ENCODE data around the gene SECTM1. TPM values are rescaled to one million over a fixed set of nuclear protein-coding genes. Genes with fewer than 3 reads are reported as not detected.

SECTM1 gene
- total and polyA plus RNA-seq, 2 experiments from 2014 or later: 9.7 to 15.0 TPM

DNA sequence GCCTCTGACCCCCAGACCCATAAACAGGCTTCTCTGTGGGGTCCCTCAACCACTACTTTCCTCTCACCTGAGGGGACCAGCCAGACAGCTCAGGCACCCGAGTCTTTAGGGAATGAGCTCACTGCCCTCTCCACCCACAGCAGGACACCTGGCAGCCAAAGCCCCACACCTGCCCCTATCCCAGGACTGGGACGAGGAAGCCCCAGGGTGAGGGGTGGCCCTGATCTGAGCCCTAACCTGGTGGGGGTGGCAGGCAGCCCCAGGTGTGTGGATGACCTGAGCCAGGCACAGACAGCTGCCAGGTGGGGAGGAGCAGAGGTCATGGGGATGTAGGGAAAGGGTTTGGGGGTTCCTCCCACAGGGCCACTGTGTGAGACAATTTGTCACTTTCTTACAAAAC lies 23.8 kb upstream of the SECTM1 start:
- DNase-seq (ENCODE audit: low spot score): no peak
- no peaks in the 10 kb centered on the region for H3K79me2 ChIP-seq
- H3K4me1 ChIP-seq (ENCODE audit: insufficient read depth): peaks cover 9% of the 10 kb centered on the region
- H3K27ac ChIP-seq: no peak overlapping the region
- H2AFZ ChIP-seq: no peak overlapping the region
- TF ChIP-seq EZH2 (IDR thresholded peaks at IDR 0.05; ENCODE audit: borderline replicate concordance) (no peak), EZH2phosphoT487 (IDR thresholded peaks at IDR 0.05; ENCODE audit: low read depth, severe bottlenecking, unreplicated experiment) (no peak)
- TF ChIP-seq, protein P1, sequence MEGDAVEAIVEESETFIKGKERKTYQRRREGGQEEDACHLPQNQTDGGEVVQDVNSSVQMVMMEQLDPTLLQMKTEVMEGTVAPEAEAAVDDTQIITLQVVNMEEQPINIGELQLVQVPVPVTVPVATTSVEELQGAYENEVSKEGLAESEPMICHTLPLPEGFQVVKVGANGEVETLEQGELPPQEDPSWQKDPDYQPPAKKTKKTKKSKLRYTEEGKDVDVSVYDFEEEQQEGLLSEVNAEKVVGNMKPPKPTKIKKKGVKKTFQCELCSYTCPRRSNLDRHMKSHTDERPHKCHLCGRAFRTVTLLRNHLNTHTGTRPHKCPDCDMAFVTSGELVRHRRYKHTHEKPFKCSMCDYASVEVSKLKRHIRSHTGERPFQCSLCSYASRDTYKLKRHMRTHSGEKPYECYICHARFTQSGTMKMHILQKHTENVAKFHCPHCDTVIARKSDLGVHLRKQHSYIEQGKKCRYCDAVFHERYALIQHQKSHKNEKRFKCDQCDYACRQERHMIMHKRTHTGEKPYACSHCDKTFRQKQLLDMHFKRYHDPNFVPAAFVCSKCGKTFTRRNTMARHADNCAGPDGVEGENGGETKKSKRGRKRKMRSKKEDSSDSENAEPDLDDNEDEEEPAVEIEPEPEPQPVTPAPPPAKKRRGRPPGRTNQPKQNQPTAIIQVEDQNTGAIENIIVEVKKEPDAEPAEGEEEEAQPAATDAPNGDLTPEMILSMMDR (IDR thresholded peaks at IDR 0.05; ENCODE audit: poor library complexity): no peak
- no peak overlapping the region for H3K4me3 ChIP-seq
- 68% methylated on average over 2 of the region's 2 CpGs for WGBS (ENCODE audit: low lambda C conversion rate, missing lambda C conversion rate)
- no peaks in the 10 kb centered on the region for H3K36me3 ChIP-seq (replicated peaks; ENCODE audit: insufficient read depth, low read depth)
- H3K9me3 ChIP-seq (ENCODE audit: low read depth): no peaks in the 10 kb centered on the region
- H3K4me2 ChIP-seq: no peak overlapping the region
- H4K20me1 ChIP-seq (ENCODE audit: insufficient read depth, poor library complexity, severe bottlenecking): no peaks in the 10 kb centered on the region
- no peaks in the 10 kb centered on the region for H3K27me3 ChIP-seq
- H3K9me2 ChIP-seq (replicated peaks; ENCODE audit: insufficient read depth): no peaks in the 10 kb centered on the region

DNA sequence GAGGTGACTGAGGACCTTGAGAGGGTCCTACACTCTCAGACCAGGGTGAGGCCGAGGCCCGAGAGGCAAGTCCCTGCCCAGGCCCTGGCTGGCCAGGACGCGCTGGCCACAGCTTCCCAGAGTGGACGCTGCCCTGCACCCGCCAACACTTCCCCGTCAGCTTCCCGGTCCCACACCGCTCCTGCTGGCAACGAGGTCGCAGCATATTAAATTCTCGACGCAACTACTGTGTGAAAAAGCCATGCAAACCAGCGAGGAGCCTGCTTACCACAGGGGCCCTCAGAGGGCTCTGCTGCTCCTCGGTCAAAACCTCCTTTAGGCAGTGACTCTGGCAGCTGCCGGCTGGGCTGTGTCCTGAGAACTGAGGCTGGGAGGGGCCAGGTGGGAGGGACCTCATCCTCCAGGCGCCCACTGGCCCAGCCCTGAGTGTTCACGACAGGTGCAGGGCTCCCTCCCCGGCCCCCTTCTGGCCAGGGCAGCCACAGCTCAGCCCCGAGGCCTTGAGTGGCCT lies 23.3 kb upstream of the SECTM1 start:
- Histone ChIP-seq H3K27me3 (no peaks in the 10 kb centered on the region), H3K9me3 (ENCODE audit: low read depth) (no peaks in the 10 kb centered on the region), H3K27ac (no peak overlapping the region), H3K4me3 (no peak overlapping the region), H4K20me1 (ENCODE audit: insufficient read depth, poor library complexity, severe bottlenecking) (no peaks in the 10 kb centered on the region), H3K9me2 (replicated peaks; ENCODE audit: insufficient read depth) (no peaks in the 10 kb centered on the region), H3K36me3 (replicated peaks; ENCODE audit: insufficient read depth, low read depth) (no peaks in the 10 kb centered on the region), H2AFZ (no peak overlapping the region), H3K4me2 (no peak overlapping the region), H3K4me1 (ENCODE audit: insufficient read depth) (peaks cover 9% of the 10 kb centered on the region), H3K79me2 (no peaks in the 10 kb centered on the region)
- TF ChIP-seq EZH2 (IDR thresholded peaks at IDR 0.05; ENCODE audit: borderline replicate concordance) (no peak), EZH2phosphoT487 (IDR thresholded peaks at IDR 0.05; ENCODE audit: low read depth, severe bottlenecking, unreplicated experiment) (no peak)
- TF ChIP-seq, protein P1 (IDR thresholded peaks at IDR 0.05; ENCODE audit: poor library complexity): no peak
- 56% methylated on average over 20 of the region's 20 CpGs for WGBS (ENCODE audit: low lambda C conversion rate, missing lambda C conversion rate)
- no peak for DNase-seq (ENCODE audit: low spot score)

DNA sequence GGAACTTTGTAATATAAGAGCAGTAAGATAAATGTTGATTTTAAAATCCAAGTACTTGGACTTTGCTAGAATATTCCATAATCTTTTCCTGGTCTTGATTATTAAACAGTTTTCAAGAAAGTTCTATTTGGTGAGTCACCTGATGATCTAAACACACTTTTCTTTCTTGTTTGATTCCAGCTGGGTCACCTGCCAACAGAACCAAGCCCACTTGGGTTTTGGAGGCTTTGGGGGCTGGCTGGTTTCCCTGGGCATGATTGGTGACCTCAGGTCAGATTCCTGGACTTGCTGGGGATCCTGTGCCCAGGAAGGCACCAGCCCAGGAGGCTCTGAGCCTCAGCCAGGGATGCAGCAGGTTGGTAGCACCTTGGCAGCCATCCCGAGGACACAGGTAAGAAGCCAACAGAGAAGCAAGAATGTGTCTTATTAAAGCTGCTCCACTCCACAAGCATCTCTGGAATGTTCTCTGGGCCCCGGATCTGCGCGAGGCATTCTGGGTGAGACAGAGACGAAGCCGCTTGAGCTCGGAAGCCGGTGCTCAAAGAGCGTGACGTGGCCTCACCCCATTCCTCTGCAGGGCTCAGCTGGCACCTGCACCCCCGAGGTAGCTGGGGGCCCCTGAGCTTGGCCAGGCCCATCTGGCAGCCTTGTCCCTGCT lies 22.3 kb upstream of the SECTM1 start:
- no peak overlapping the region for H3K4me2 ChIP-seq
- 77% methylated on average over 11 of the region's 11 CpGs for WGBS (ENCODE audit: low lambda C conversion rate, missing lambda C conversion rate)
- H3K4me1 ChIP-seq (ENCODE audit: insufficient read depth): peaks cover 9% of the 10 kb centered on the region
- no peak for DNase-seq (ENCODE audit: low spot score)
- no peaks in the 10 kb centered on the region for H3K36me3 ChIP-seq (replicated peaks; ENCODE audit: insufficient read depth, low read depth)
- H4K20me1 ChIP-seq (ENCODE audit: insufficient read depth, poor library complexity, severe bottlenecking): no peaks in the 10 kb centered on the region
- no peak overlapping the region for H2AFZ ChIP-seq
- H3K27me3 ChIP-seq: no peaks in the 10 kb centered on the region
- no peaks in the 10 kb centered on the region for H3K79me2 ChIP-seq
- no peaks in the 10 kb centered on the region for H3K9me2 ChIP-seq (replicated peaks; ENCODE audit: insufficient read depth)
- H3K27ac ChIP-seq: no peak overlapping the region
- H3K4me3 ChIP-seq: no peak overlapping the region
- H3K9me3 ChIP-seq (ENCODE audit: low read depth): no peaks in the 10 kb centered on the region
- TF ChIP-seq, protein P1 (IDR thresholded peaks at IDR 0.05; ENCODE audit: poor library complexity): no peak
- TF ChIP-seq EZH2phosphoT487 (IDR thresholded peaks at IDR 0.05; ENCODE audit: low read depth, severe bottlenecking, unreplicated experiment): no peak
- TF ChIP-seq EZH2 (IDR thresholded peaks at IDR 0.05; ENCODE audit: borderline replicate concordance): no peak

All from hepatocyte (in vitro differentiated cells).